T-helper 22 cell (primary cell): ENCODE data around the gene LIF.
"Not testable (repeated sequence)": the region's sequence is repeated elsewhere in the genome, so short reads cannot be mapped to it uniquely, and the experiment has no call there.

Experiments
- DNase-seq: peaks from one replicate; pipeline ENCODE4 v3.0.0-alpha.2; 2020; ENCODE audit warnings: low read depth

LIF gene

GRCh38 chr22:30224161-30224857 is 22.2 kb downstream of the LIF start:
- no peak for DNase-seq

- no peak for DNase-seq
Measured at GRCh38 chr22:30223303-30223702, 23.3 kb downstream of the LIF start.

- DNase-seq: no peak
Measured at GRCh38 chr22:30222321-30222720, 24.2 kb downstream of the LIF start.

DNA sequence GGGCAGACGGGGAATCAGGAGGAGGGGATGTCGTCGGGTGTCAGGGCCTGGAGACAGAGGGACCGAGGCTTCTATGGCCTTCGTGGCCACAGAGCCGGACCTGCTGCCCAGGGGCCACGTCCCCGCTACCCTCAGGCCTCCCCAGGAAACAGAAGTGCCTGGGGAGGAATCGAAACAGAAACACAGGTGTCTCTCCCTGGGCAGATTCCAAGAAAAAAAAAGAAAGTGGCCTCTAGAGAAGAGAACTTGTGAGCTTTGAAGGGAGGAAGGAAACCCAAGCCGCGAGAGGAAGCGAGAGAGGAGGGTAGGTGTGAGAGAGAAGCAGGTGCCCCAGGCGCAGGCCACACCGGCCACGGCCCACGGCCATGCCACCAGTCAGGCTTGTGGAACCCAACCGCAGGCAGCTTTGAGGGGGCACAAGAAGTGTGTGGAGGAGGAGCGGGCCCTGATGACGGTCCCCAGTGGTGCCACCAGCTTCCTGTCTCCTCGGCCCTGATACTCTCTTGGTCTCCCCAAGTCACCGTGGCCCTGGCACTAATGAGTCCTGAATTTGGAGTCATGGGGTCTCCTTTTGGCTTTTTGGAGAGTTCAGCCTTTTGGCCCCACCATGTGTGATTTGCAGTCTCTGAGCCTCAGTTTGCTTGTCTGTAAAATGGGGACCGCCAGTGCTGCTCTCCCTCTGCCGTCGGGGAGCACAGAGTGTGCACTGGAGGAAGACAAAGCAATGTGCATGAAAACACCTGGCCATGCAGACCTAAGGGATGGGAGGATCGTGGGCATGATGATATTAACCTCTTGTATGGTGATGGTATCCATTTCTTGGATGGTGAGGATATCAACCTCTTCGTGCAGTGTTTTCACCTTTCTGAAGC is 25.2 kb downstream of the LIF start:
- peak; percentile 13 for DNase-seq

DNA sequence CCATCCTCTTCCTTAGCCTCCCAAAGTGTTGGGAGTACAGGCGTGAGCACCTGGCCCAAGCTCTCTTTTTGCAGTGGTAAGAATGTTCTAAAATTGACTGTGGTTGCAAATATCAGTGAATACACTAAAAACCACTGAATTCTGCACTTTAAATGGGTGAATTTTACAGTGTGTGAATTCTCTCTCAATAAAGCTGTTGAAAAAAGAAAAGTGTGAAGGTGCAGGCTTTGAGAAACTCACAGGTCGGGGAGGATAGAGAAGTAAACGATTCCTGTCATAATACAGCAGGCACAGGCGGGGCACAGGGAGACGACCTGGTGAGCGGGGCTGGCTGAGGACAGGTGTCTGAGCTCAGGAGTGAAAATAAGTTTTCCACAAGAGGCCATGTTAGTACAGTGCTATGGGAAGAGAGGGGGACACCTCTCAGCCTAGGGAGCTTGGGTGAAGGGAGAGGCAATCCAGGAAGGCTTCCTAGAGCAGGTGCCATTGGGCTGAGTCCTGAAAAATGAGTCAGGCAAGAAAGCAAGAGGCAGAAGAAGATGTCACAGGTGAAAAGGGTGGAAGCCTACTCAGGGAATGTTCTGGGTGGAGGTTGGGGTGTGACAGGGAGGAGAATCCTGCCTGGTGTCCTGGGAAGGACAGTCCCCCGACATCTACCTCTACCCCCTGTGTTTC is 26.1 kb downstream of the LIF start:
- DNase-seq: no peak

DNA sequence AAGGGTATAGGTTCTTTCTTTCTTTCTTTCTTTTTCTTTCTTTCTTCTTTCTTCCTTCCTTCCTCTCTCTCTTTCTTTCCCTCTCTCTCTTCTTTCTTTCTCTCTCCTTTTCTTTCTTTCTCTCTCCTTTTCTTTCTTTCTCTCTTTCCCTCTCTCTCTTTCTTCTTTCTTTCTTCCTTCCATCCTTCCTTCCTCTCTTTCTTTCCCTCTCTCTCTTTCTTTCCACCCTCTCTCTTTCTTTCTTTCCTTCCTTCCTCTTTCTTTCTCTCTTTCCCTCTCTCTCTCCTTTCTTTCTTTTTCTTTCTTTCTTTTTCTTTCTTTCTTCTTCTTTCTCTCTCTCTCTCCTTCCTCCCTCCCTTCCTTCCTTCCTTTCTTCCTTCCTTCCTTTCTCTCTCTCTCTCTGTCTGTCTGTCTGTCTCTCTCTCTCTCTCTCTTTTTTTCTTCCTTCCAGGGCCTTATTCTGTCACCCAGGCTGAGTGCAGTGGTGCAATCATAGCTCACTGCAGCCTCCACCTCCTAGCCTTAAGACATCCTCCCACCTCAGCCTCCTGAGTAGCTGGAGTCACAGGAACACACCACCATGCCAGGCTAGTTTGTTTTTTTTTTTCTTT is 26.8 kb downstream of the LIF start:
- no peak for DNase-seq

DNA sequence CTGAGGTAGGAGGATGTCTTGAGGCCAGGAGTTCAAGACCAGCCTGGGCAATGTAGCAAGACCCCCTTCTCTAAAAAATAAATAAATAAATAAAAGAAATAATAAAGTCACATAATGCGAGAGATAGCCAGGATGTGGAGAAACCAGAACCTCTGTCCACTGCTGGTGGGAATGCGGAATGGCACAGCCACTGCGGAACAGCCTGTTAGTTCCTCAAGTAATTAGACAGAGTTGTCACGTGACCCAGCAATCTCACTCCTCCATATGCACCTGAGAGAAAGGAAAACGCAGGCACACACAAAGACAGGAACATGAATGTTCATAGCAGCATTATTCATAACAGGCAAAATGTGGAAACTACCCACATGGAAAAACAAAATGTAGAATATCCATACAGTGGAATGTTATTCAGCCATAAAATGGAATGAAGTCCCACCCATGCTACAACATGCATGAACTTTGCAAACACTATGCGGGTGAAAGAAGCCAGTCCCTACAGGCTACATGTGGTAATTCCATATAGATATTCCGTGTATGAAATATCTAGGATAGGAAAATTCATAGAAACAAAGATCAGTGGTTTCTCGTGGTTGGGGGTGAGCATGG is 27.4 kb downstream of the LIF start:
- no peak for DNase-seq

GRCh38 chr22:30217698-30218560 is 28.6 kb downstream of the LIF start:
- no peak for DNase-seq

DNA sequence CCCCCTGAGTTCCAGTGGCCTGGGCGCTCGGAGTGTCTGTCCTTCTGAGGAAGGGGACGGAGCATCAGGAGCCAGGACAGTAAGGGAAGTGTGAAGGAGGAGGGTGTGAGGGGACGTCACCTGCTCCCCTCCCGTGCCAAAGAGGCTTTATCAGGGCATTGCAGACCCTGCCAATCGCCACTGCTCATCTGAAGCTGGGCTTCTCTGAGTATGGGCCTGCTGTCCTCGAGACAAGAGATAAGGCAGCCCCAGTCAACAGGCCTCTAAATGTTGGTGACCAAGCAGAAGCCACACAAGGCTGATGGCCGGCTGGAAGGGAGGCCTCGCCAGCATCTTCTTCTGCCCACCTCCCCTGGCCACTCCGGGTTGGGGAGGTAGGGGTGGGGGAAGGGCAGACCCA is 29.8 kb downstream of the LIF start:
- no peak for DNase-seq

DNA sequence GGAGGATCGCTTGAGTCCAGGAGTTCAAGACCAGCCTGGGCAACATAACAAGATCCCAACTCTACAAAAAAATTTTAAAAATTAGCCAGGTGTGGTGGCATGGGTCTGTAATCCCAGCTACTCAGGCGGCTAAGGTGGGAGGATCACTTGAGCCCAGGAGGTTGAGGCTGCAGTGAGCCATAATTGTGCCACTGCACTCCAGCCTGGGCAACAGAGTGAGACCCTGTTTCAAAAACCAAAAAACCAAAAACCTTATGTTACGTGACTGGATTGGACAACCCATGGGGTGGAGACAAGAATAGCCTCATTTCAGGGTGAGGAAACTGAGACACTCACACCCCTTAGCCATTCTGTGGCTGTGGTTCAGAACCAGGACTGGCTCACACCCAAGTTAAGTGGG is 30.3 kb downstream of the LIF start:
- not testable (repeated sequence) for DNase-seq

DNA sequence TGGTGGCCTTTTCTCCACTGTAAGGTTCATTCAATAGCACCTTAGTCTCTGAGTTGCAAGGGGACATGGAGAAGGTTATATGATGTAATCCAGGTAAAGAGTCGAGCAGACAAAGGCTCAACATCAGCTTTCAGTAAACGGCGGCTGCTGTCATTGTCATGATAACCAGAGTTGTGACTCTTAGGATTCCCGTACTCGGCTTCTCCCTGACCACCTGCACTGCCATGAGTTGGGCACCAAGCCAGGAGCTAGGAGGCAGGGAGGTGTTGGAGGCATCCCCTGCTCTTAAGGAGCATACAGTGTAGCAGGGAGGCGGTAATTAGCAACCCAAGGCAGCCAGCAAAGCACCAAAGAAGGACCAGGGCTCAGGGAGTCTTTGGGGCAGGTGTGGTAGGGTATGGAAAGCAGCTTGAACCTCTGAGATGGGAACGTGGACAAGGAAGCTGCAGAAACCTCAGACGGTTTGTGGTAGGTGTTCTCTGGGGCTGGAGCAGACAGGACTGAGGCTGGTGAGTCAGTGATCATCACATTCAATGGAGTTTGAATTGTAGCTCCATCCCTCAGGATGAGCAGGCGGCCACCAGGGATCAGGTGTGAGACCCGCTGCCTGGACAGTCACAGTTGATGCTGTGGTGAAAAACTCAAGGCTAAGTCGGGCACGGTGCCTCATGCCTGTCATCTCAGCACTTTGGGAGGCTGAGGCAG is 31.7 kb downstream of the LIF start:
- DNase-seq: no peak

GRCh38 chr22:30212996-30213441 is 33.5 kb downstream of the LIF start:
- no peak for DNase-seq

- DNase-seq: no peak
Measured at GRCh38 chr22:30212363-30212995, 34.1 kb downstream of the LIF start.

GRCh38 chr22:30211124-30211820 is 35.3 kb downstream of the LIF start:
- DNase-seq: no peak

GRCh38 chr22:30210235-30210909 is 36.2 kb downstream of the LIF start:
- no peak for DNase-seq

DNA sequence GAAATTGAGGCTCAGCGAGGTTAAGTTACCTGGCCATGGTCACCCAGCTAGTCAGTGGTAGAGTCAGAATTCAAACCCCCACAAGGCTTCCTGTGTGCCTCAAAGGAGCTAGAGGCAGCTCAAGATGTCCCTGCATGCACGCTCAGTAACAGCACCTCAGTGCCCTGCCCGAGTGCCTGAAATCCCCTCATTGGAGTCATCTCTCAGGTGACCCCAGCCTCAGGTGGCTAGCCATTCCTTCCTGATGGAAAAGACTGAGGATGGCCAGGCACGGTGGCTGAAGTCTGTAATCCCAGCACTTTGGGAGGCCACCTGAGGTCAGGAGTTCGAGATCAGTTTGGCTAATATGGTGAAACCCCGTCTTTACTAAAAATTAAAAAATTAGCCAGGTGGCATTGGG is 36.9 kb downstream of the LIF start:
- no peak for DNase-seq

- DNase-seq: no peak
Measured at GRCh38 chr22:30208631-30209603, 37.6 kb downstream of the LIF start.
